HG02763 (cell line): ENCODE data around the gene MAP2K2.

Source experiments
- ATAC-seq: cut with Tn5 transposase; IDR thresholded peaks from one replicate; pipeline ENCODE4 v1.9.1; 2021; ENCODE audit warnings: mild to moderate bottlenecking, moderate library complexity; ENCODE audit not compliant: unreplicated experiment

The MAP2K2 gene

DNA sequence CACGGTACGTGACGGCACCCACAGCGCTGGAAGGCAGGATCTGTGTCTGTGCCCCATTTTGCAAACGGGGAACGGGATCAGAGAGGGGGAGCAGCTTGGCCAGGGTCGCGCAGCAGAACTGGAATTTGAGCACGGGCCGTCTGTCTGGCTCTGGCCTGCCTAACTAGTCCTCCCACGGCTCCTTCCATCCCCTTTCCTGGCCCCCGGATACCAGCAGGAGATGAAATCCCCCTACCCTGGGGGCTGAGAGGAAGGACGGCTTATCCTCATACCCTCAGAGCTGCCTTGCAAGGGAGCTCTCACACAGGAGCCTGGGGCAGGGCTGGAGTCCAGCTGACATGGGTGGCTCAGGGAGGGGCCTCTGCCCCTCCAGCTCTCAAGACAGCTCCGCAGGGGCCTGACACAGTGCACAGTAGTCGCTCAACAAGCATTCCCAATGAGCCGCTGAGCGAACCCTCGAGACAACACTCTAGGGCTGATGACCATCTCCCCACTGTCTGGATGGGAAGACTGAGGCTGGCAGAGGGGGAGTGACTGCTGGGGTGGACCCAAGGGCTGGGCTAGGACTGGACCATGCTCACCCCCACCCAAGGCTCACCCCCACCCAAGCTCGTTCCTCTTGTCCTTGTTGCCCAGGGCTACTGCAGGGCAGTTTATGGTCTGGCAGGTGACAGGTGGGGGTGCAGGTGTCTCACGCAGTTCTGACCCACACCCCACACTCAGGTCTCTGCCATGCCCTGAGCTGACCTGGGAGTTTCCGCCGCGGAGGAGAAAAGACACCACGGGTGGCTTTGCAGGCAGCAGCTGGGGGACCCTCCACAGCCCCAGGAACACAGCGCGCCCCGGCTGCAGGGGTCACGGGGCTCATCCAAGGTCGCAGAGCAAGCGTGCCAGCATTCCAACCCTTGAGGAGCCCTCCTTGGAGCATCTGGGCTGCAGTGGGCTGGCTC lies 61.2 kb downstream of the MAP2K2 start:
- no peak for ATAC-seq

DNA sequence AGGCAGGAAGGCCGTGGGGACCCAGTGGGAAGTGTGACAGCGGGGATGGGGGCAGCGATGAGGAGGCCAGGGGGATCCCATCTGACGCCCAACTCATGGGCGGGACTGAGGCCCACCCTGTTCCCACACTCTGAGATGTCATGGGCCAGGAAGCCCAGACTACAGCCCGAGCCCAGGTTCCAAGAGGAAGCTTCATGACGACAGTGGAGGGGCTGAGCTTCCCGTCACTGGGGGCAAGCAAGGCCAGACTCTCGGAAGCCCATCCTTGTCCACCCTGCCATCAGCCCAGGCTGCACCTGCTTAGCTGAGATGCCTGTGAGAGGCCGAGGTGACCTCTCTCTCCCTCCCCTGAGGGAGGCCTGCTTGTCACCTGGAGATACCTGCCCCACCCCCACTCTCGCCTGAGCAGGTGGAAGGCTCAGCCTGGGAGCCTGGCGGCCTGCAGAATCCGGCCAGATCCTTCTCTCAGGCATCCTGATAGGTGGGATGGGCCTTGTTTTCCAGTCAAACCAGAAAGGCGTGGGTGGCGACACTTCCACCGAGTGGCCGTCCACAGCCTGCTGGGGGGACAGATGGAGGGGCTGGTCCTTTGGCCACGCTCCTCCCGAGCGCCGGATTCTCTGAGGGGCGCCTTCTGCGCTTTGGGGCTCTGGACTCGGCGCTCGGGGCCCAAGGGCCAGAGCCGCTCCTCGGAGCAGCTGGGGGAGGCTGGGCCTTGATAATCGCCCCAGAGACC lies 62.1 kb downstream of the MAP2K2 start:
- ATAC-seq: no peak

DNA sequence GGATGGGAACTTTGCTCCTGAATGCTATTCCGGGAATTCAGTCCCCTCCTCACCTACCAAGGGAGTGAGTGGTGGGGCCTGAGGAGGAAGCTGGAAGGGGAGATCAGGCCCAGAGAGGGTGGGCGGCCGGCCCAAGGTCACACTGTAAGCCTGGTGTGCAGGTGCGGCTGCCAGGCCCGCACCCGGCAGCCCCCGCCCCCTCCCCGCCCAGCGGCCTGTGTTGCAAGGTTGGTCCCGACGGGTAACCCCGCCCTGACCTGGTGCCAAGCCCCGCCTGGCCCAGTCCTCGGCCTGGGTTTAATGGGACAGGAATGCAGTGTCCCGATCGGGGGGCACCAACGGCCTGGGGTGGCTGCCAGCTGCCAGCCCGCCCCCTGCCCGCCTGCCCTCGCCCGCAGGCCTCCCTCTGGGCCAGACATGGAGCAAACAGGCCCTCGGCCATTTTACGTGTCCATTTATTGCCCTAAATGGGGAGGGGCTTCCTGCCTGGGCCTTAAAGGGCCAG lies 62.7 kb downstream of the MAP2K2 start:
- ATAC-seq: no peak

DNA sequence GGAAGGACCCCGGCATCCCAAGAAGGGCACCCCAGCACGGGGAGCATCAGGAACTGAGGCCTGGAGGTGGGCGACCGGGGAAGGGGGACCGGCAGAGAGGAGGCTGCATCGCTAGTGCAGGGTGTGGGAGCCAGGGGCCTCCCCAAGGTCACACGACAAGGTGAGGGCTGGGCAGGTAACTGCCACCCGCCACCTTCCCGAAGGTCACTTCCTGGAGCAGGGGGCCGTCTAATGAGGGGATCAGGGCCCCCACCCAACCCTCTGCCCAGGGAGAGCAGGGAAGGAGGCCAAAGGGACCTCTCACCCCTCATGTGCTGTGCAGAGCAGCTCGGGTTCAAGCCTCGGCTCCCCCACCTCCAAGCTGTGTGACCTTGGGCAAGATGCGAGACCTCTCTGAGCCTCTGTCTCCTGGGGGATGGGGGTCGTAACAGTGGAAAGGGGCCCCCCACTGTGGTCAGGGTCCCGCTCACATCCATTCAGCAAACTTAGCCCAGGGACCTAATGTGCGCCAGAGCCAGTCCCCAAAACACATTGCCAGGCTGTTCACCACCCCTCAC lies 63.2 kb downstream of the MAP2K2 start:
- no peak for ATAC-seq

DNA sequence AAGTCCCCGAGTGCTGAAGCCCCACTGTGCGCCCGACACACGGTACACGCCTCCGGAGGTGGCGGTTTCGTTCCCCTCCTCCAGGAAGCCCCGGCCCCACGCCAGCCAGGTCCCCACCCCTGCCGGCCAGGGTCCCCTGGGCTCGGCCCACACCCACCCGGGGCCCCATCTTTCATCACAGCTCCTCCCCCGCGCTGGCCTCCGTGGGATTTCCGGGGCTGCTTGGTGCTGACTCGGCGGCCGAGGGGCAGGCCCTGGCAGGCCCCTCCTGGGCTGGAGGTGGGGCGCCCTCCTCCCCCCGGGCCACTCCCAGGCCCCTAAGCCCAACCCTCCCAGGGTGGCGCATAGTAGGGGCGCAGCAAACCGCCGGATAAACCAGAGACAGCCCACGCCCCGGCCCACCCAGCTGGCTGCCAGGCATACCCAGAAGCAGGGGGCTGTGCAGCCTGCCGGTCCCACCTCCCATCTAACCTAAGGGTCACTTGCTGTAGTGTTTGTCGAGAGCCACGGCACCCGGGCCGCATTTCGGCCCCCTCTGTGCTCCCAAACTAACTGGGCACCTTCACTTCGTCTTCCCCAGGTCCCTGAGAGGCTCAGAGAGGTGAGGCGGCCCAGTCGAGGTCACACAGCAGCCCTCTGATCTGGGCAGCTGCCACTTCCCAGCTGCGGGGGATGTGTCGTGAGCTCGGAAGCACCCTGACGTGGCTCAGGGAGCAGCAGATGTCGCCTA lies 63.9 kb downstream of the MAP2K2 start:
- ATAC-seq: no peak

DNA sequence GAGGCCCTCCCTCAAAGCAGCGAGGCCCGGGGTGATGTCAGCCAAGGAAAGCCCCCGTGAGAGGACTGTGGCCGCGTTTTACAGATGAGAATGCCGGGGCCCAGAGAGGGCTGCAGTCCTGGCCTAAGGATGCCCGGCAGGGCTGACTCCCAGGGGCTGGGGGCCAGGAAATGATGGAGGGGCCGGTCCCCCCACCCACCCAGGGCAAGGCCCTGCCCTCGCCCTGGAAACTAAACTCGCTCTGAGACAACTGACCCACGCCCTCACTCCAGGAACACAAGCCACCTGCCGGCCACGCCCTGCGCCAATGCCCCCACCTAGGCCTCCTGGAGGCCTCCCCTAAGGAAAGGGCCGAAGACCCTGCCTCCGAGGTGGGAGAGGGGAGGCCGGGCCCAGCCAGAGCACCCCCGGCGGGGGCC lies 64.5 kb downstream of the MAP2K2 start:
- ATAC-seq: no peak

DNA sequence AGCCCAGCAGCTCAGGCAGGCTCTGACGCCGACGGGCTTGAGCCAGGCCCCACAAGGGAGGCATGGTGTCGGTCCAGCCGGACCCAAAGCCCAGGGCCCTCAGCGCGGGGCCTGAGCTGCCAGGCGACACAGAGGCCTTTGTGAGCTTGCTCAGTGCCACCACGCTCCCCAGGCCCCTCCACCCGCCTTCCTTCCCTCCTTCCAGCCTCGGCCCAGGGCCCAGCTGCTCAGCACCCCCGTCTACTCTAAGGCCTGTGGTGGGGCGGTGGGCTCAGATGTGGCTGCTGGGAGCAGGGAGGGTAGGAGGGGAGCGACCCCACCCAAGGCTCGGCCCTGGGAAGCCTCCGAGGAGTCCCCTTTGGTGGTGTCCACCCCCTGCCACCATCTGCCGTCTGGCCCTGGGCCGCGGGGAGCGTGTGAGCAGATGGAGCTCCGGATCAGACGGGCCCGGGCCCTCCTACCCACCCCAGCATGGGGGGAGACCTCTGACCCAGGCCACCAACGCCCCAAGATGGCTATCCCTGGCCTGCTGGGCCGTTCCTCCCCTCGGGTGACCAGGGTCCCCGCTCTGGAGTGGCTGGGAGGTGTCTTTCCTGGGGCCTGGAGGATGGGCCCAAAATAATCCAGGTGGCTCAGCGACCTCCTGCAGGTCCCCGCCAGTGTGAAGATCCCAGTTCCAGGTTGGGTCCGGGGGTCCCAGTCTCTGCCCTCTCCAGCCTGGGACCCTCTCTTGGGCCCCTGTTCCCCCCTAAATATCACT lies 65.0 kb downstream of the MAP2K2 start:
- no peak for ATAC-seq

DNA sequence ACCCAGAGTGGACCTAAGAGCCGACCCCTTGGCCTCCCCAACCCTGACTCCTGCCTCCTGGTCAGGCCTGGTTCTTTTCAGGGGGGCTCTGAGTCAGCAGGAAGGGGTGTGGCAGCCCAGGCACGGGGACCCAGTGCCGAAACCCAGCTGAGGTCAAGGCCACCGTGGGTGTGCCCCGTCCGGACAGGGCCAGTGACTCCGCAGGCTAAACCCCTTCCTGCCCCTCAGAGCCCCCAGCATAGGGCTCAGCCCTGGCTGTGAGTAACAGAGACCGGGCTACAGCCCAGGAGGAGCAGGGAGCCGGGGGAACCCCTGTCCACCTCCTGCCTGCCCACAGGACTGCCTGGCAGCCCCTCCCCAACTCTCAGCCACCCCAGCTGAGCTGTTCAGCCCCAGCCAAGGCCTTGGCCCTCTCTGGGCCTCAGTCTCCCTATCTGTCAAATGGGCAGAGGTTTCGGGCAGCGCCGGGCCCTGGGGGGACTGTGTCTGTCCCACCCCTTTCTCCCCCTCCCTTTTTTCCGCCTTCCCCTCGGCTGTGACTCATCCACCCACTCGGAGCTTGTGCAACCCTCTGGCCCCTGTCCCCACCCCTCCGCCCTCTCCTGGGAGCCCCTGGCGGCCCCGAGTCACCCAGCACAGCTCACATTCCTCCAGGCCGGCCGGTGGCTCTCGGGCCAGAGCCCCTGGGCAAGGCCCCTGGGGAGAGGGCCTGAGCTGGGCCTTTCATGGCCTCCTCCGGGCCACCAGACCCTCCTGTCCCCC lies 65.8 kb downstream of the MAP2K2 start:
- ATAC-seq: no peak

DNA sequence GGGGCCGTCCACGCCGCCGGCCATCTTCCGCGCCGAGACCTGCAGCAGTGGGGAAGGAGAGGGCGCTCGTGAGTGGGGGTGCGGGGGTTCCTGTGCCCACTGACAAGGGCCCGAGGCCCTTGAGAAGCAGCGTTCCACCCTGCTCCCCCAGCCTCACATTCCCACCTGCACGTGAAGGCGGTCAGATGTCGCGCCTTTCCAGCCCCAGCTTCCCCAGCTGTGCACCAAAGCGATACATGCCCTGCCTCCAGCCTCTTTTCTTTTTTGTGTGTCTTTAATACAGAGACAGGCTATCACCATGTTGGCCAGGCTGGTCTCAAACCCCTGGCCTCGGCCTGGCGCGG lies 68.7 kb downstream of the MAP2K2 start:
- no peak for ATAC-seq

DNA sequence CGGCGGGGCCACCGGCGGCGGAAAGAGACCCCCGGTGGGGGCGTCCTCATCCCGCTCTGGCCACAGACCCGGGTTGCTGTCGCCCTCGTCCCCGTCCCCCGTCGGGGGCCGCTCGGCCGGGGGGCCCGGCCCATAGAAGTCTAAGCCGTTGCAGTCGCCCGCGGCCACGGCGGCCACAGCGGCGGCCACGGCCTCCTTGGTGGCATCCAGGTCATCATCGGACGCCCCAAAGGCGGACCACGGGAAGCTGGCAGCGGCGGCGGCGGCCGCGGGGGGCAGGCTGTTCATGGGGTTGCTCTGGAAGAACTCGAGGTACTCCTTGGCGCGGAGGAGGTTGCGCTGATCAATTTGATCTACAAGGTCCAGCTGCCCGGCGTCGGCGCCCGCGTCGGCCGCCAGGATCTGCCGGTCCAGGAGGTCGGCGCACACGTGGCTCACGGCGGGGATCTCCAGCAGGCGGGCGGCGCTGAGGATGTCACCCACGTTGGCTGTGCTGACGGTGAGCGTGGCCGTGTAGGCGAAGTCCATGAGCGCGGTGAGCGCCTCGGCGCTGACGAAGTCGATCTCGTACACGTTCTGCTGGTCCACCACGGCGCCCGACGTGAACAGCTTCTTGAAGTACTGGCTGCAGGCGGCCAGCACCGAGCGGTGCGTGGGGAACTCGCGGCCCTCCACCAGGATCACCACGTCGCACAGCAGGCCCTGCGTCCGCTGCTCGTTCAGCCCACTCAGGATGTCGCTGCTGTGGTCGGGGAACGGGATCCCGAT lies 69.3 kb downstream of the MAP2K2 start:
- no peak for ATAC-seq

DNA sequence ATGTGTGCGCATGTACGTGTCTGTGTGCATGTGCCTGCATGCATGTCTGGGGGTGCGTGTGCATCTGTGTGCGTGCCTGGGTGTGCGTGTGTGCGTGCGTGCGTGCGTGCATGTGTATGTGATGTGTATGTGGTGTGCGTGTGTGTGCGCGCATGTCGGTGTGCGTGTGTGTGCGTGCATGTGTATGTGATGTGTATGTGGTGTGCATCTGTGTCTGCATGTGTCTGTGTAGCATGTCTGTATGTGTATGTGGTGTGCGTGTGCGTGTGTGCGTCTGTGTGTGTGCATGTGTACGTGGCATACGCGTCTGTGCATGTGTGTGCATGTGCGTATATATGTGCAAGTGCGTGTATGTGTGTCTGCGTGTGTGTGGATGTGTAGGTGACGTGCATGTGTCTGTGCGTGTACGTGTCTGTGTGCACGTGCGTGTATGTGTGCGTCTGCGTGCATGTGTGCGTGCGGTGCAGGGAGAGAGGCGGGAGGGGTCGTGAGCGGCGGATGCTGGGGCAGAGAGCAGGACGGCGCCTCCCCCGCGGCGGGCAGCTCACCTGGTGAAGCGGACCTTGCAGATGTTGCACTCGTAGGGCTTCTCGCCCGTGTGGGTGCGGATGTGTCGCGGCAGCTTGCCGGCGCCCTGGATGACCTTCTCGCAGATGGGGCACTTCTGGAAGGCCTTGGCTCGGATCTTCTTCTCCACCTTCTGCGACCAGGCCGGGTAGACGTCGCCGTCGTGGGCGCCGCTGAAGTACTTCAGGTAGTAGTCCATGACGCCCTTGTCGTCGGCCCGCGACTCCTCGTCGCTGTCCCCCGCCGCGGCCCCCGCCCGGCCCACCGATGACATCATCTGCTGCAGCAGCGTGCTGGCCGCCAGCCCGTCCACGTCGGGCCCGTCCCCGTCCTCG lies 70.2 kb downstream of the MAP2K2 start:
- ATAC-seq: no peak

DNA sequence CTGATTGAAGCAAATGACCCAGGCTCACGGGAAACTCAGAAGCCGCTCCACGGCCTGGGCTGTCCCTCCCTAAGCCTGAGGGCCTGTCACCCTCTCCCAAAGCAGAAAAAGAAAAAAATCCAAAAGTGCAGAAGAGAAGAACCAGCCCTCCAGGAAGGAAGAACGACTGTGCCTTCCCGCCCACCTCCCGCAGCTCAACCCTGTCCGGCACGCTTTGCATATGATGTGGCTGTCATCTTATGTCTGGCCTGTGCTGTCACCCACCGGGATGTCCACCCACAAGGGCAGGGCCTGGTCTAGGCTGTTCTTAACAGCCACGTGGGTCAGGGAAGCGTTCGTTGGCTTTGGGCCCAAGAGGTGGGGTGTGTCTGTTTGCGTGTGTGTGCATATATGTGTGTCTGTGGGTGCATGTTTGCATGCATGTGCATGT lies 70.9 kb downstream of the MAP2K2 start:
- ATAC-seq: no peak

DNA sequence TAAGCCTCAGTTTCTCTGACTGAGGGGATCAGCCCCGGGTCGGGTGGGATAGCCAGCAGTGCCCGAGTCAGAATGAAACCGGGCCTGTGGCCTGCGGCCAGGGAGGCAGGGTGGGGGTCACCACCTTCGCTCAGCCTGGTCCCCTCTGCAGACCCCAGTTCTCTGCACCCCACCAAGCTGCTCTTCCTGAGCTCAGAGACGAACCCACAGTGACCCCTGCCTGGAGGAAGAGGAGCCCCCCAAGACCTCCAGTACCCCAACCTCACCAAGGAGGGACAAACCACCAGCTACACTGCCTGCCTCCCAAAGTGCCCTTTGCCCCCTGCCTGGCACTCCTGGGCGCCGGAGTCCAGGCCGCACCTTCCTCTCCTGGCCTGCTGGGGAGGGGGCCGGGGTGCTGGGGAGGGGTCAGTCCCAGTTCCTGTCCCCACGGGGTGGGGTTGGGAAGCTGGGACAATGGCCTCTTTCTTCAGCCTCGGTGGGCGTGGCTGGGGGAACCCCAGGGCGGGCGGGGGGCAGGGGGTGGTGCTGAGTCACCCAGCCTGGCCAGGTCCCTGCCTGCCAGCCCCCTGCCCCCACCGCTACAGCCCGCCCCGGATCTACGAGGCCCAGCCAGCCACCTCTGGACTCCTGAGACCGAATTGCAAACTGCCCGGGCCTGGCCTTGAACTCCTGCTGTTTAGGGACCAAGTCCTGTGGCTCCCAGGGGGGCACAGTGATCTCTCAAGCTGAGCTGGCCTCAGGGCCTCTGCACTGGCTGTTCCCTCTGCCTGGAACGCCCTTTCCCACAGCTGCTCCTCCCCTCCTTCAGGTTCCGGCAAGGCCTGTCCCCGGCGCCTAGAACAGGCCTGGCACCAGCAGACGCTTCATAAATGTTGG lies 71.6 kb downstream of the MAP2K2 start:
- no peak for ATAC-seq

DNA sequence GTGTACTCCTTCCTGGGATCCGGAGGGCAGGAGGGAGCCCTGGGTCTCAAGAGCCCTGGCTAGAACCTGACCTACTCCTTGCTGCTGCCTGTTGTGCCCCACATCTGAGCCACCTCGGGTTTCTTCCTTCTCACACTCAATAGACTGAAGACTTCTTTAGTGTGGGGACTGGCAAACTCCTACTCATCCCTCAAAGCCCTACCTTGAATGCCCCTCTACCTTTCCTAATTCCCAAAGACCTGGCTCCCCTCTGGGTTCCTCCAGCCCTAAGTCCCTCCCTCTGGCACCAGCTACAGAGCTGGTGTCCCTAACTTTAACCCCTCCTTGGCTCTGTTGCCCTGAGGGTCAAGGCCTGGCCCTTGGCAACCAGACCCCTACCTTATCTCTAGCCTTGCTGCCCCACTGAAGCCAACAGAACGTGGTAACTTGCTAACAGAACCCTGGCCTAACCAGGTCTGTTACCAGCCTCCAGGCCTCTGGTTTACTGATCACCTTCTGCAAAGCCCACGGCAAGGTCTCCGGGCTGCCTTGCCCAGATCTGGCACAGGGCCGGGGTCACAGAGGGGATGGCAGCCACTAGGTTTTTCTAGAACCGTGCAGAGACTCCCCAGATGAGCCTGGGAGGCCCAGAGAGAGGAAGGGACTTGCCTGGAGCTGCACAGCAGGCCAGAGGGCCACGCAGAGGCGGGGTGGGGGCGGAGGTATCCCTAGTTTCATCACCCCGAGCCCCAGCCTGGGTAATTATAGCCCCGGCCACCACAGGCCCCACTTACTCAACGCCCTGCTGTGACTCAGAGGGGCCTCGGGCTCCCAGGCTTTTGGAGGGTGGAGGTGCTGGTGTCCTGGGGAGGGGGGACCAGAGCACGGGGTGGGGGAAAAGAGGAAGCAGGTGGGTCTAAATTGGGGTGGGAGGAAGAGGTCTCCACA lies 72.5 kb downstream of the MAP2K2 start:
- no peak for ATAC-seq

DNA sequence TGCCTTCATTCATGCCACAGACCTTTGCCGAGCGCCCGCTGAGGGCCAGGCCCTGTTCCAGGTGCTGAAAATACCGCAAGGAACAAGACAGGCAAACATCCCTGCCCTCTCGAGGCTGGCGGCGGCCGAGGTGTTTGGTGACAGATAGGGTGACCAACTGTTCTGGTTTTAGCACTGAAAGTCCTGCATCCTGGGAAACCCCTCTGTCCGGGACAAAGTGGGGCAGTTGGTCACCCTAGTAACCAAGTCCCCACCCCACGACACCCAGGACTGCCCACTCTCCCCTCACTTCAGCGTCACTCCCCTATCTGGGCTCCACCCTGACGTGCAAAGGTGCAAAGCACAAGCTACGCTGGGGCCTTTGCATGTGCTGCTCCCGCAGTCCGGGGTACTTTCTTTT lies 74.5 kb downstream of the MAP2K2 start:
- no peak for ATAC-seq
